ENCODE measurements around the gene DOCK8. TPM values are rescaled to one million over a fixed set of nuclear protein-coding genes. Genes with fewer than 3 reads are reported as not detected.

The DOCK8 gene
- total RNA-seq, 1 experiment from 2014 or later: 0.45 TPM

GRCh38 chr9:253539-253938, 38.9 kb downstream of the DOCK8 start:
- in situ Hi-C loops (cut with HindIII; ENCODE audit: low pct_unique_long_range_greater_than_20kb, low sequenced_read_pairs): no loop called here
- no peak for DNase-seq (ENCODE audit: low read depth, low spot score)

- no peak for DNase-seq (ENCODE audit: low read depth, low spot score)
- in situ Hi-C loops (cut with HindIII; ENCODE audit: low pct_unique_long_range_greater_than_20kb, low sequenced_read_pairs): no loop called here
Measured at GRCh38 chr9:254516-254915, 39.9 kb downstream of the DOCK8 start.

GRCh38 chr9:257957-258356, 43.3 kb downstream of the DOCK8 start:
- in situ Hi-C loops (cut with HindIII; ENCODE audit: low pct_unique_long_range_greater_than_20kb, low sequenced_read_pairs): no loop called here

GRCh38 chr9:259405-260404, 45.0 kb downstream of the DOCK8 start:
- no peak for DNase-seq (ENCODE audit: low read depth, low spot score)
- in situ Hi-C loops (cut with HindIII; ENCODE audit: low pct_unique_long_range_greater_than_20kb, low sequenced_read_pairs): no loop called here

More at GRCh38 chr9:257957-258356, 43.3 kb downstream of the DOCK8 start:
- no peak for DNase-seq (ENCODE audit: low read depth, low spot score)

GRCh38 chr9:264231-264630, 49.6 kb downstream of the DOCK8 start:
- no peak for DNase-seq (ENCODE audit: low read depth, low spot score)
- in situ Hi-C loops (cut with HindIII; ENCODE audit: low pct_unique_long_range_greater_than_20kb, low sequenced_read_pairs): no loop called here

GRCh38 chr9:265209-265870, 50.7 kb downstream of the DOCK8 start:
- in situ Hi-C loops (cut with HindIII; ENCODE audit: low pct_unique_long_range_greater_than_20kb, low sequenced_read_pairs): no loop called here

GRCh38 chr9:266228-266627, 51.6 kb downstream of the DOCK8 start:
- in situ Hi-C loops (cut with HindIII; ENCODE audit: low pct_unique_long_range_greater_than_20kb, low sequenced_read_pairs): no loop called here

More at GRCh38 chr9:265209-265870, 50.7 kb downstream of the DOCK8 start:
- DNase-seq (ENCODE audit: low read depth, low spot score): no peak

GRCh38 chr9:268616-269015, 54.0 kb downstream of the DOCK8 start:
- in situ Hi-C loops (cut with HindIII; ENCODE audit: low pct_unique_long_range_greater_than_20kb, low sequenced_read_pairs): no loop called here

More at GRCh38 chr9:266228-266627, 51.6 kb downstream of the DOCK8 start:
- no peak for DNase-seq (ENCODE audit: low read depth, low spot score)

GRCh38 chr9:269081-269711, 54.5 kb downstream of the DOCK8 start:
- DNase-seq (ENCODE audit: low read depth, low spot score): no peak
- in situ Hi-C loops (cut with HindIII; ENCODE audit: low pct_unique_long_range_greater_than_20kb, low sequenced_read_pairs): no loop called here

More at GRCh38 chr9:268616-269015, 54.0 kb downstream of the DOCK8 start:
- DNase-seq (ENCODE audit: low read depth, low spot score): peak; percentile 46

- in situ Hi-C loops (cut with HindIII; ENCODE audit: low pct_unique_long_range_greater_than_20kb, low sequenced_read_pairs): no loop called here
- DNase-seq (ENCODE audit: low read depth, low spot score): no peak
Measured at GRCh38 chr9:270657-271237, 56.1 kb downstream of the DOCK8 start.

- no peak for DNase-seq (ENCODE audit: low read depth, low spot score)
- in situ Hi-C loops (cut with HindIII; ENCODE audit: low pct_unique_long_range_greater_than_20kb, low sequenced_read_pairs): no loop called here
Measured at GRCh38 chr9:272251-273213, 57.9 kb downstream of the DOCK8 start.

GRCh38 chr9:274406-274805, 59.7 kb downstream of the DOCK8 start:
- no peak for DNase-seq (ENCODE audit: low read depth, low spot score)
- in situ Hi-C loops (cut with HindIII; ENCODE audit: low pct_unique_long_range_greater_than_20kb, low sequenced_read_pairs): no loop called here

GRCh38 chr9:277601-278295, 63.1 kb downstream of the DOCK8 start:
- in situ Hi-C loops (cut with HindIII; ENCODE audit: low pct_unique_long_range_greater_than_20kb, low sequenced_read_pairs): no loop called here
- DNase-seq (ENCODE audit: low read depth, low spot score): no peak

- no peak for DNase-seq (ENCODE audit: low read depth, low spot score)
- in situ Hi-C loops (cut with HindIII; ENCODE audit: low pct_unique_long_range_greater_than_20kb, low sequenced_read_pairs): no loop called here
Measured at GRCh38 chr9:278651-279050, 64.0 kb downstream of the DOCK8 start.

GRCh38 chr9:279674-280073, 65.0 kb downstream of the DOCK8 start:
- no peak for DNase-seq (ENCODE audit: low read depth, low spot score)
- in situ Hi-C loops (cut with HindIII; ENCODE audit: low pct_unique_long_range_greater_than_20kb, low sequenced_read_pairs): no loop called here
